HEK293 (cell line): ENCODE data around the gene KRT5.

Experiments used
- GFI1B ChIP-seq: fragments of 450-650 bp; formaldehyde crosslinking; IDR thresholded peaks from 2 replicates; pipeline ENCODE4 v1.5.1; 2016; ENCODE audit warnings: missing biosample characterization, missing genetic modification characterization
- GLI2 ChIP-seq: fragments of 450-650 bp; formaldehyde crosslinking; IDR thresholded peaks from 2 replicates; pipeline ENCODE4; 2017; ENCODE audit warnings: missing biosample characterization, missing genetic modification characterization, low read depth, borderline replicate concordance
- GLIS2 ChIP-seq: fragments of 450-650 bp; formaldehyde crosslinking; IDR thresholded peaks from 2 replicates; pipeline ENCODE4 v1.5.1; 2016; ENCODE audit warnings: missing biosample characterization, missing genetic modification characterization
- HIC1 ChIP-seq: fragments of 450-650 bp; formaldehyde crosslinking; IDR thresholded peaks from 2 replicates; pipeline ENCODE4 v1.5.1; 2016; ENCODE audit warnings: missing biosample characterization, missing genetic modification characterization
- HOXD13 ChIP-seq: sonication (generic); formaldehyde crosslinking; IDR thresholded peaks from 2 replicates; pipeline ENCODE4 v1.8.0; 2022; ENCODE audit warnings: missing genetic modification reagents, borderline replicate concordance
- KLF9 ChIP-seq: fragments of 450-650 bp; formaldehyde crosslinking; IDR thresholded peaks from 2 replicates; pipeline ENCODE4 v1.5.1; 2016; ENCODE audit warnings: missing biosample characterization, missing genetic modification characterization, low read depth
- MYNN ChIP-seq: fragments of 450-650 bp; formaldehyde crosslinking; IDR thresholded peaks from 2 replicates; pipeline ENCODE4 v1.5.1; 2016; ENCODE audit warnings: missing biosample characterization, missing genetic modification characterization, borderline replicate concordance
- MZF1 ChIP-seq: fragments of 450-650 bp; formaldehyde crosslinking; IDR thresholded peaks from 2 replicates; pipeline ENCODE4 v1.5.1; 2017; ENCODE audit warnings: missing biosample characterization, missing genetic modification characterization, borderline replicate concordance
- PRDM1 ChIP-seq: fragments of 450-650 bp; formaldehyde crosslinking; IDR thresholded peaks from 2 replicates; pipeline ENCODE4; 2016; ENCODE audit warnings: missing biosample characterization, missing genetic modification characterization
- SALL2 ChIP-seq: fragments of 450-650 bp; formaldehyde crosslinking; IDR thresholded peaks from 2 replicates; pipeline ENCODE4 v1.5.0; 2017; ENCODE audit warnings: missing biosample characterization, mild to moderate bottlenecking, missing genetic modification characterization, borderline replicate concordance
- SCRT1 ChIP-seq: fragments of 450-650 bp; formaldehyde crosslinking; IDR thresholded peaks from 2 replicates; pipeline ENCODE4 v1.5.1; 2016; ENCODE audit warnings: missing biosample characterization, missing genetic modification characterization, borderline replicate concordance
- ZBTB10 ChIP-seq: fragments of 450-650 bp; formaldehyde crosslinking; IDR thresholded peaks from 2 replicates; pipeline ENCODE4 v1.5.1; 2016; ENCODE audit warnings: missing biosample characterization, missing genetic modification characterization
- ZBTB17 ChIP-seq: fragments of 450-650 bp; formaldehyde crosslinking; IDR thresholded peaks from 2 replicates; pipeline ENCODE4 v1.5.1; 2016; ENCODE audit warnings: missing biosample characterization, missing genetic modification characterization
- ZBTB48 ChIP-seq: fragments of 450-650 bp; formaldehyde crosslinking; IDR thresholded peaks from 2 replicates; pipeline ENCODE4 v1.5.1; 2016; ENCODE audit warnings: missing biosample characterization, missing genetic modification characterization
- ZBTB8A ChIP-seq: fragments of 450-650 bp; formaldehyde crosslinking; IDR thresholded peaks from 2 replicates; pipeline ENCODE4 v1.5.1; 2016; ENCODE audit warnings: missing biosample characterization, missing genetic modification characterization
- ZFP3 ChIP-seq: fragments of 450-650 bp; formaldehyde crosslinking; IDR thresholded peaks from 2 replicates; pipeline ENCODE4 v1.5.1; 2016; ENCODE audit warnings: low read depth, missing biosample characterization, missing genetic modification characterization
- ZFP41 ChIP-seq: fragments of 450-650 bp; formaldehyde crosslinking; IDR thresholded peaks from 2 replicates; pipeline ENCODE4 v1.5.1; 2016; ENCODE audit warnings: missing biosample characterization, missing genetic modification characterization, borderline replicate concordance
- ZNF140 ChIP-seq: fragments of 450-650 bp; formaldehyde crosslinking; IDR thresholded peaks from 2 replicates; pipeline ENCODE4 v1.5.1; 2016; ENCODE audit warnings: missing biosample characterization, missing genetic modification characterization
- ZNF16 ChIP-seq: fragments of 450-650 bp; formaldehyde crosslinking; IDR thresholded peaks from 2 replicates; pipeline ENCODE4 v1.5.1; 2016; ENCODE audit warnings: low read depth, missing biosample characterization, missing genetic modification characterization
- ZNF202 ChIP-seq: fragments of 450-650 bp; formaldehyde crosslinking; IDR thresholded peaks from 2 replicates; pipeline ENCODE4 v1.5.1; 2016; ENCODE audit warnings: missing biosample characterization, missing genetic modification characterization, borderline replicate concordance
- ZNF221 ChIP-seq: fragments of 450-650 bp; formaldehyde crosslinking; IDR thresholded peaks from 2 replicates; pipeline ENCODE4 v1.5.1; 2017; ENCODE audit warnings: missing biosample characterization, missing genetic modification characterization, borderline replicate concordance
- ZNF239 ChIP-seq: fragments of 450-650 bp; formaldehyde crosslinking; IDR thresholded peaks from 2 replicates; pipeline ENCODE4 v1.5.1; 2016; ENCODE audit warnings: missing biosample characterization, missing genetic modification characterization
- ZNF24 ChIP-seq: fragments of 450-650 bp; formaldehyde crosslinking; IDR thresholded peaks from 2 replicates; pipeline ENCODE4 v1.5.1; 2016; ENCODE audit warnings: missing biosample characterization, missing genetic modification characterization
- ZNF302 ChIP-seq: fragments of 450-650 bp; formaldehyde crosslinking; IDR thresholded peaks from 2 replicates; pipeline ENCODE4 v1.5.1; 2016; ENCODE audit warnings: missing biosample characterization, missing genetic modification characterization, low read depth
- ZNF311 ChIP-seq: fragments of 450-650 bp; formaldehyde crosslinking; IDR thresholded peaks from 2 replicates; pipeline ENCODE4 v1.5.1; 2017; ENCODE audit warnings: missing biosample characterization, missing genetic modification characterization, borderline replicate concordance
- ZNF341 ChIP-seq: fragments of 450-650 bp; formaldehyde crosslinking; IDR thresholded peaks from 2 replicates; pipeline ENCODE4; 2016; ENCODE audit warnings: low read depth, missing biosample characterization, missing genetic modification characterization
- ZNF404 ChIP-seq: fragments of 450-650 bp; formaldehyde crosslinking; IDR thresholded peaks from 2 replicates; pipeline ENCODE4 v1.5.1; 2017; ENCODE audit warnings: missing biosample characterization, missing genetic modification characterization
- ZNF416 ChIP-seq: fragments of 450-650 bp; formaldehyde crosslinking; IDR thresholded peaks from 2 replicates; pipeline ENCODE4 v1.5.1; 2016; ENCODE audit warnings: missing biosample characterization, missing genetic modification characterization
- ZNF501 ChIP-seq: fragments of 450-650 bp; formaldehyde crosslinking; IDR thresholded peaks from 2 replicates; pipeline ENCODE4 v1.5.1; 2016; ENCODE audit warnings: missing biosample characterization, missing genetic modification characterization
- ZNF530 ChIP-seq: fragments of 450-650 bp; formaldehyde crosslinking; IDR thresholded peaks from 2 replicates; pipeline ENCODE4 v1.5.1; 2016; ENCODE audit warnings: low read depth, missing biosample characterization, missing genetic modification characterization
- ZNF544 ChIP-seq: fragments of 450-650 bp; formaldehyde crosslinking; IDR thresholded peaks from 2 replicates; pipeline ENCODE4 v1.5.0; 2017; ENCODE audit warnings: missing biosample characterization, missing genetic modification characterization
- ZNF610 ChIP-seq: fragments of 450-650 bp; formaldehyde crosslinking; IDR thresholded peaks from 2 replicates; pipeline ENCODE4 v1.5.1; 2016; ENCODE audit warnings: missing biosample characterization, missing genetic modification characterization, borderline replicate concordance
- ZNF629 ChIP-seq: fragments of 450-650 bp; formaldehyde crosslinking; IDR thresholded peaks from 2 replicates; pipeline ENCODE4 v1.5.1; 2017; ENCODE audit warnings: missing biosample characterization, missing genetic modification characterization
- ZNF660 ChIP-seq: fragments of 450-650 bp; IDR thresholded peaks from 2 replicates; pipeline ENCODE4 v1.5.1; 2018; ENCODE audit warnings: missing biosample characterization, mild to moderate bottlenecking, missing genetic modification characterization
- TF ChIP-seq, protein P1 (sequence below): IDR thresholded peaks from 2 replicates; pipeline ENCODE4 v1.6.1; 2011; ENCODE audit warnings: mild to moderate bottlenecking, low read depth, low read length, borderline replicate concordance

KRT5 gene

GRCh38 chr12:52539083-52539820, 19.1 kb upstream of the KRT5 start (continued):
- TF ChIP-seq, protein P1, sequence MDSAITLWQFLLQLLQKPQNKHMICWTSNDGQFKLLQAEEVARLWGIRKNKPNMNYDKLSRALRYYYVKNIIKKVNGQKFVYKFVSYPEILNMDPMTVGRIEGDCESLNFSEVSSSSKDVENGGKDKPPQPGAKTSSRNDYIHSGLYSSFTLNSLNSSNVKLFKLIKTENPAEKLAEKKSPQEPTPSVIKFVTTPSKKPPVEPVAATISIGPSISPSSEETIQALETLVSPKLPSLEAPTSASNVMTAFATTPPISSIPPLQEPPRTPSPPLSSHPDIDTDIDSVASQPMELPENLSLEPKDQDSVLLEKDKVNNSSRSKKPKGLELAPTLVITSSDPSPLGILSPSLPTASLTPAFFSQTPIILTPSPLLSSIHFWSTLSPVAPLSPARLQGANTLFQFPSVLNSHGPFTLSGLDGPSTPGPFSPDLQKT: no peak
- TF ChIP-seq ZNF311 (tag by site-specific recombination) (no peak), ZNF629 (peak; percentile 47; the same call in 1 of the 2 replicates), ZNF221 (tag by site-specific recombination) (no peak), ZFP41 (tag by site-specific recombination) (no peak), ZBTB8A (no peak), HOXD13 (CRISPR knock-in tag) (no peak), ZNF302 (tag by site-specific recombination) (no peak), ZNF610 (no peak), PRDM1 (tag by site-specific recombination) (peak; percentile 89), ZNF239 (tag by site-specific recombination) (no peak), ZNF140 (tag by site-specific recombination) (no peak), MZF1 (tag by site-specific recombination) (0 out of 2 replicates have a peak, but pooled peaks have one; percentile 72), ZNF16 (tag by site-specific recombination) (no peak), ZFP3 (tag by site-specific recombination) (no peak), ZBTB48 (peak; percentile 94), ZNF24 (peak; percentile 71; the same call in 1 of the 2 replicates), HIC1 (no peak), SCRT1 (tag by site-specific recombination) (no peak), ZNF530 (no peak), ZNF341 (tag by site-specific recombination) (peak; percentile 29; the same call in 1 of the 2 replicates), ZNF404 (tag by site-specific recombination) (no peak), KLF9 (no peak), ZNF416 (no peak), ZNF544 (tag by site-specific recombination) (no peak), GLI2 (tag by site-specific recombination) (no peak; the same call in 1 of the 2 replicates), MYNN (no peak), ZNF501 (tag by site-specific recombination) (no peak), ZNF660 (tag by site-specific recombination) (peak; percentile 71), GFI1B (tag by site-specific recombination) (no peak), ZBTB17 (tag by site-specific recombination) (no peak), ZNF202 (tag by site-specific recombination) (no peak), GLIS2 (tag by site-specific recombination) (no peak), ZBTB10 (tag by site-specific recombination) (no peak), SALL2 (no peak)
